GM19438 (cell line): ENCODE results near the gene KCNJ12.
"Not testable (repeated sequence)": the region's sequence is repeated elsewhere in the genome, so short reads cannot be mapped to it uniquely, and the experiment has no call there.

Source experiments
- ATAC-seq: cut with Tn5 transposase; IDR thresholded peaks from one replicate; pipeline ENCODE4 v1.9.1; 2021; ENCODE audit warnings: low read depth; ENCODE audit not compliant: unreplicated experiment

Gene KCNJ12

DNA sequence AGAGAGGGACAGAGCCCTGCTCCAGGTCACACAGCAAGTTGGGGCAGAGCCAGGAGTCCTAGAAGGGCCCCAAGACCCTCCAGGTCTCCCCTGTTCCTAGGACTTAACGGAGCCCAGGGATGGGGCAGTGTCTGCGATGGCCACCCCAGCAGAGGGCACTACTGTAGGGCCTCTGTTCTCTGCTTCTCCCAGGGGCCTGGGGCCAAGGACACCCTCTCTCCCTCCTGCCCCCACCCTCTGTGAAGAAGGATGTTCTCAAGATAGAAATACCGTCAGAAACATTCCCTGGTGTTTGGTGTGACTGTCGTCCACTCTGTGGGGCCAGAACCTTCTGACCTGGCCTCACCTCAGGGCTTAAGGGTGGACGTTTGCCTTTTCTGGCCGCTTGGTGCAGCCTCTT lies 28.4 kb downstream of the KCNJ12 start:
- not testable (repeated sequence) for ATAC-seq

GRCh38 chr17:21404956-21405731 lies 29.0 kb downstream of the KCNJ12 start:
- not testable (repeated sequence) for ATAC-seq

- ATAC-seq: not testable (repeated sequence)
These were observed 29.8 kb downstream of the KCNJ12 start for GRCh38 chr17:21405904-21406400.

DNA sequence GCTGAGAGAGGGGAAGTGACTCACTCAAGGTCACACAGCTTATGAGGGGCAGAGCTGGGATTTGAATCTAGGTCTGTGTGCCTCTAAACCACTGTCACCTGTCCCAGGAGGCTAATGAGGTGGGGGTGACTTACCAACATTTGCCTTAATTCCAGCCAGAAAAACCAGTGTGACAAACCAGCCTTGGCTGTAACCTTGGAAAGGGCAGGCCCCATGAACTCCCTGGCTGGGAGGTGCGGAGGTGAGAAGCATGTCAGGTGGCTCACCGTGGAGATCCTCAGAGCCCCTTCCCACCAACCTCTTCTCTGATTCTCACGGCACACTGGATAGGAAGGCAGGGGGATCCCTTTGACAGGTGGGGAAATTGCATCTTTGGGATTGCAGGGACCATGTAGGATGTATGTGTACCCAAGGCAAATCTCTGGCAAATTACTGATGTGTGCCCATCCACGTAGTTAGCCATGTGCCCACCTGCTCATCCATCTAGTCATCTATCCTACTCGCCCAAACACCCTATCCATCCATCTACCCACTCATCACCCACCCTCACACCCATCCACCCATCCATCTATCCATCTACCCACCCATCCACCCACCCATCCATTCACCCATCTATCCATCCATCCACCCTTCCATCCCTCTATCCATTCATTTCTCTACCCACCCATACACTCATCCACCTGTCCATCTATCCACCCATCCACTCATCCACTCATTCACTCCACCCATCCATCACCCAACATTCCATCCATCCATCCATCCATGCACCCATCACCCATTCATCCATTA lies 30.7 kb downstream of the KCNJ12 start:
- not testable (repeated sequence) for ATAC-seq

- ATAC-seq: not testable (repeated sequence)
These were observed 31.6 kb downstream of the KCNJ12 start for GRCh38 chr17:21407752-21408151.

- ATAC-seq: not testable (repeated sequence)
These were observed 32.1 kb downstream of the KCNJ12 start for GRCh38 chr17:21408224-21408623.

- not testable (repeated sequence) for ATAC-seq
These were observed 32.7 kb downstream of the KCNJ12 start for GRCh38 chr17:21408766-21409300.

- not testable (repeated sequence) for ATAC-seq
These were observed 33.2 kb downstream of the KCNJ12 start for GRCh38 chr17:21409388-21409787.

- not testable (repeated sequence) for ATAC-seq
These were observed 33.8 kb downstream of the KCNJ12 start for GRCh38 chr17:21409971-21410370.

DNA sequence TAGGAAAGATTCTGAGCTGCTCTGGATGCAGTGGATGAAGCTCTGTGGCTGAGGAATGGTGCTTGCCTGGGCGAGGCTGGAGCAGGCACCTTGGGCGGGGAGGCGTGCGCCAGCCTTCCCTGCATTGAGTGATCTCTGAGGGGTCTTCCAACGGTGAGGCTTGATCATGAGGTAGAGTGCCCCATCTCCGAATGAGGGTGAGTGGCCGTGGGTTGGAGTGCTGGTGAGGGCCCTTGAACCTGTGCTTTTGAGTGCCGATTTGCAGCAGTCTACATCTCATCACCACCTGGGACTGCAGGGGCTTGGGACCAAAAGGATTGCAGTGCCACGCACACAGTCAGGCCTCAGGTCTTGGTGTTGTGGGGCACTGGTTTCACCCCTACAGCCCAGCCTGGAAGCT lies 34.2 kb downstream of the KCNJ12 start:
- not testable (repeated sequence) for ATAC-seq

- not testable (repeated sequence) for ATAC-seq
These were observed 34.9 kb downstream of the KCNJ12 start for GRCh38 chr17:21410906-21411678.

DNA sequence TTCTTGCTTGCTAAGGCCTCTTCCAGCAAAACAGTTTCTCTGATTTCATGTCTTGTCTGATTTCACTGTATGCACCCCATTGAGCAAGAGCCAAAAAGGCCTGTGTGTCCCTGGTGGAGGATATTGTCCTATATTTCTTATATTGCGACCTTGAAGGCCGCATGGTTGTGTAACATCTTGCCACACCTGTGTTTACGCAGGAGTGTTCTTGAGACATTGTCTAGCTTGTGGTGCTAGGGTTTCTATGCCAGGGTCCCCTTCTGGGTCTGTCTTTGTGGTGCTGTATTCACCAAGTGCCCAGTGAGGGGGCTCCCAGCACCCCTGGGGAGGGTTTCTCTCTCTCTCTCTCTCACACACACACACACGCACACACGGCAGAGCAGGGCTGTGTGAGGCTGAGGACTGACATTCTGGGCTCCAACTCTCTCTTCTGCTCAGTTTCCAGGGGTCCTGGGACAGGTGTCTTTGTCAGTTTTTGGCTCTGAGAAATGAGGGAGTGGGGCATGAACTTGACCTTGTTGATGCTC lies 35.6 kb downstream of the KCNJ12 start:
- not testable (repeated sequence) for ATAC-seq

DNA sequence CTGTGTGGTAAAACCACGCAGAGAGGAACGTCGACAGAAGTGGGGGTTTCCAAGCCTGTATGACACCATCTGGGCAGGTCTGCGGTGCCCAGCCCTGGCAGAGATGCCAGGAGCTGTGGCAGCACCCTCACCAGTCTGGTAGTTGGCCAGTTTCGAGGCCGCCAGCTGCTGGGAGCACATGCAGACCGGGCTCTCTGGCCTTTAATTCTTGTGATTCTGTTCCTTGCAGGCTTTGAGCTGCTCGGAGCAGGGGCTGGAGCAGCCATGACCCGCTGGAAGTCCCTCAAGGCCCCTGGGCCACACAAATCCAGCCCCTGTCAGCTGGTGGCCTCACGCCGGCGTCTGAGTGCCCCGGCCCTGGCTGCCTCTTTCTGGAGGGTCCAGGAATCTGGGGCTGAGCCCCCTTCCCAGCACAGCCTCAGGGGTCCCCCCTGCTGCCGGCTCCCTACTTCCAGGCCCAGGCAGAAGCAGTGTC lies 36.1 kb downstream of the KCNJ12 start:
- ATAC-seq: not testable (repeated sequence)

- ATAC-seq: not testable (repeated sequence)
These were observed 37.6 kb downstream of the KCNJ12 start for GRCh38 chr17:21413570-21414279.

GRCh38 chr17:21414616-21415015 lies 38.5 kb downstream of the KCNJ12 start:
- ATAC-seq: not testable (repeated sequence)

GRCh38 chr17:21415166-21415990 lies 39.2 kb downstream of the KCNJ12 start:
- ATAC-seq: not testable (repeated sequence)

- ATAC-seq: not testable (repeated sequence)
These were observed 40.4 kb downstream of the KCNJ12 start for GRCh38 chr17:21416471-21416981.

DNA sequence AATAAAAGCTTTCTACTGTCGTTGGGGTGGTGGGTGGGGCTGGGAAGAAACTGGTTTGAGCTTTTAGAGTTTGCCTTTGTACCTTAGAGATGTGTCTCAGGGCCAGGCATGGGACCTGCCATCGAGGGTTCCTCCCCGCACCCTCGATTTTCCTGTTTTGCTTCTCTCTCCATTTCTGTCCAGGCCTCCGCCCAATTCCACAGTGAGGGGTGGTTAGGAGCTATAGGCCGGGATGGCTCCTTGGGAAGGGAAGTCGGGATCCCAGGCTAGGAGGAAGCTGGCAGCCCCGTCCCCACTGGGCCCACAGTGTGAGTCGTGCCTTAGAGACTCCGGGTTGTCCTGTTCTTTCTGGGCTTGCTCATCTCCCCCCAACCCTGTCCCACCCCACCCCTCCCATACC lies 41.2 kb downstream of the KCNJ12 start:
- ATAC-seq: not testable (repeated sequence)
